ENCODE data around the gene LONP2. TPM values are rescaled to one million over a fixed set of nuclear protein-coding genes. Genes with fewer than 3 reads are reported as not detected.

Gene LONP2
- total and polyA plus RNA-seq, 2 of the 13 experiments (the other 11 are each of a cell fraction or from before 2014, with no cell fraction given), result 39.2 to 63.3 TPM

GRCh38 chr16:48405153-48405552 lies 161.1 kb downstream of the LONP2 start (continued):
- TF ChIP-seq ZNF33B (CRISPR knock-in tag; IDR thresholded peaks at IDR 0.05), result 0 out of 2 replicates have a peak, but pooled peaks have one; percentile 52
- peak; percentile 96 for TF ChIP-seq ZNF770 (CRISPR knock-in tag; IDR thresholded peaks at IDR 0.05)
- TF ChIP-seq ISX (CRISPR knock-in tag; conservative IDR thresholded peaks at IDR 0.05), result no peak
- TF ChIP-seq GATA4 (IDR thresholded peaks at IDR 0.05; ENCODE audit: borderline replicate concordance, low read depth), result no peak
- TF ChIP-seq SMAD1 (CRISPR knock-in tag; IDR thresholded peaks at IDR 0.05; ENCODE audit: borderline replicate concordance, low read depth), result no peak
- no peak for TF ChIP-seq USF2 (IDR thresholded peaks at IDR 0.05; ENCODE audit: low read depth, low read length)
- TF ChIP-seq USF2 (CRISPR knock-in tag; IDR thresholded peaks at IDR 0.05; ENCODE audit: borderline replicate concordance), result no peak
- no peak for TF ChIP-seq KDM5A (IDR thresholded peaks at IDR 0.05; ENCODE audit: borderline replicate concordance, low read length)
- TF ChIP-seq ZNF234 (CRISPR knock-in tag; conservative IDR thresholded peaks at IDR 0.05), result no peak
- TF ChIP-seq FOSL2 (CRISPR knock-in tag; IDR thresholded peaks at IDR 0.05), result peak; percentile 82
- no peak for TF ChIP-seq SNAPC2 (CRISPR knock-in tag; IDR thresholded peaks at IDR 0.05)
- TF ChIP-seq, protein P1, sequence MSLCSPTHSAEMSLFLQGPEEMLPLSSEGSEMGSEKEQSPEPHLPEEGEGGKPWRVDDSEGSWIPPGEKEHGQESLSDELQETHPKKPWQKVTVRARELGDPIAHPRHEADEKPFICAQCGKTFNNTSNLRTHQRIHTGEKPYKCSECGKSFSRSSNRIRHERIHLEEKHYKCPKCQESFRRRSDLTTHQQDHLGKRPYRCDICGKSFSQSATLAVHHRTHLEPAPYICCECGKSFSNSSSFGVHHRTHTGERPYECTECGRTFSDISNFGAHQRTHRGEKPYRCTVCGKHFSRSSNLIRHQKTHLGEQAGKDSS (CRISPR knock-in tag; IDR thresholded peaks at IDR 0.05; ENCODE audit: borderline replicate concordance, low read depth), result no peak
- TF ChIP-seq EHMT2 (IDR thresholded peaks at IDR 0.05; ENCODE audit: borderline replicate concordance, low read depth, low read length), result no peak
- TF ChIP-seq MTF1 (CRISPR knock-in tag; IDR thresholded peaks at IDR 0.05), result no peak
- TF ChIP-seq ELF1 (CRISPR knock-in tag; IDR thresholded peaks at IDR 0.05), result no peak
- TF ChIP-seq CBX2 (IDR thresholded peaks at IDR 0.05; ENCODE audit: low read depth, low read length), result no peak
- TF ChIP-seq CBX2 (CRISPR knock-in tag; IDR thresholded peaks at IDR 0.05; ENCODE audit: low read depth), result no peak
- no peak for TF ChIP-seq RFXAP (CRISPR knock-in tag; IDR thresholded peaks at IDR 0.05; ENCODE audit: borderline replicate concordance)
- no peak for TF ChIP-seq SOX6 (IDR thresholded peaks at IDR 0.05)
- TF ChIP-seq SOX6 (CRISPR knock-in tag; IDR thresholded peaks at IDR 0.05), result peak; percentile 27; the same call in 1 of the 2 replicates
- TF ChIP-seq KLF16 (CRISPR knock-in tag; IDR thresholded peaks at IDR 0.05), result no peak
- 0 out of 2 replicates have a peak, but pooled peaks have one; percentile 5 for TF ChIP-seq FOXA3 (CRISPR knock-in tag; IDR thresholded peaks at IDR 0.05)
- no peak for TF ChIP-seq IRF9 (CRISPR knock-in tag; IDR thresholded peaks at IDR 0.05; ENCODE audit: borderline replicate concordance)
- no peak for TF ChIP-seq SCMH1 (CRISPR knock-in tag; IDR thresholded peaks at IDR 0.05; ENCODE audit: borderline replicate concordance)
- TF ChIP-seq PLSCR1 (CRISPR knock-in tag; IDR thresholded peaks at IDR 0.05; ENCODE audit: borderline replicate concordance), result no peak
- no peak for TF ChIP-seq ZNF207 (IDR thresholded peaks at IDR 0.05; ENCODE audit: borderline replicate concordance)
